RWPE2 (cell line): ENCODE measurements around the gene PLBD2.

Source experiments
- ATAC-seq: fragments of 200-7000 bp; cut with Tn5 transposase; 3 replicates; pipeline ENCODE4 v1.9.1; 2021; ENCODE audit warnings: low read depth
- DNase-seq: peaks from one replicate; pipeline ENCODE4 v3.0.0-alpha.2; 2020; ENCODE audit warnings: low spot score
- H3K27ac ChIP-seq: fragments of 450-650 bp; 2 replicates; pipeline ENCODE4 v1.5.1; 2017; ENCODE audit warnings: mild to moderate bottlenecking; ENCODE audit not compliant: poor library complexity, severe bottlenecking
- H3K27me3 ChIP-seq: fragments of 250-450 bp; sonication (Bioruptor Pico); 2 replicates; pipeline ENCODE4 v1.5.1; 2021; ENCODE audit warnings: mild to moderate bottlenecking, moderate library complexity; ENCODE audit not compliant: insufficient read depth, poor library complexity, severe bottlenecking
- H3K36me3 ChIP-seq: fragments of 250-450 bp; sonication (Bioruptor Pico); 2 replicates; pipeline ENCODE4 v1.5.1; 2020; ENCODE audit warnings: low read depth, mild to moderate bottlenecking, moderate library complexity
- H3K4me1 ChIP-seq: fragments of 250-450 bp; sonication (Bioruptor Pico); 2 replicates; pipeline ENCODE4 v1.5.1; 2021; ENCODE audit warnings: mild to moderate bottlenecking, moderate library complexity; ENCODE audit not compliant: insufficient read depth, poor library complexity, severe bottlenecking
- H3K4me3 ChIP-seq: fragments of 250-450 bp; sonication (Bioruptor Pico); 2 replicates; pipeline ENCODE4 v1.5.1; 2021; ENCODE audit warnings: mild to moderate bottlenecking, moderate library complexity; ENCODE audit not compliant: severe bottlenecking
- H3K9me3 ChIP-seq: fragments of 250-450 bp; sonication (Bioruptor Pico); 2 replicates; pipeline ENCODE4 v1.5.1; 2021; ENCODE audit warnings: mild to moderate bottlenecking, moderate library complexity; ENCODE audit not compliant: severe bottlenecking
- CTCF ChIP-seq: fragments of 450-650 bp; IDR thresholded peaks from one replicate; pipeline ENCODE4 v1.5.1; 2017; ENCODE audit warnings: mild to moderate bottlenecking, moderate library complexity; ENCODE audit not compliant: poor library complexity, severe bottlenecking

The PLBD2 gene, protein sequence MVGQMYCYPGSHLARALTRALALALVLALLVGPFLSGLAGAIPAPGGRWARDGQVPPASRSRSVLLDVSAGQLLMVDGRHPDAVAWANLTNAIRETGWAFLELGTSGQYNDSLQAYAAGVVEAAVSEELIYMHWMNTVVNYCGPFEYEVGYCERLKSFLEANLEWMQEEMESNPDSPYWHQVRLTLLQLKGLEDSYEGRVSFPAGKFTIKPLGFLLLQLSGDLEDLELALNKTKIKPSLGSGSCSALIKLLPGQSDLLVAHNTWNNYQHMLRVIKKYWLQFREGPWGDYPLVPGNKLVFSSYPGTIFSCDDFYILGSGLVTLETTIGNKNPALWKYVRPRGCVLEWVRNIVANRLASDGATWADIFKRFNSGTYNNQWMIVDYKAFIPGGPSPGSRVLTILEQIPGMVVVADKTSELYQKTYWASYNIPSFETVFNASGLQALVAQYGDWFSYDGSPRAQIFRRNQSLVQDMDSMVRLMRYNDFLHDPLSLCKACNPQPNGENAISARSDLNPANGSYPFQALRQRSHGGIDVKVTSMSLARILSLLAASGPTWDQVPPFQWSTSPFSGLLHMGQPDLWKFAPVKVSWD

GRCh38 chr12:113358381-113359132, at the start of gene PLBD2:
Gene PLBD2 (plus strand): TSS chr12:113358587. CDS start chr12:113358601, 14 bp downstream.
- no peak for TF ChIP-seq CTCF
- Histone ChIP-seq H3K4me3 (peak within 1 kb of the TSS; percentile 91), H3K9me3 (no peaks in the 10 kb centered on the region), H3K27ac (no peak within 1 kb of the TSS), H3K27me3 (no peaks in the 10 kb centered on the region), H3K36me3 (no peaks in the 10 kb centered on the region), H3K4me1 (no peaks in the 10 kb centered on the region)
- ATAC-seq (peak; percentile 89), DNase-seq (peak; percentile 90)

DNA sequence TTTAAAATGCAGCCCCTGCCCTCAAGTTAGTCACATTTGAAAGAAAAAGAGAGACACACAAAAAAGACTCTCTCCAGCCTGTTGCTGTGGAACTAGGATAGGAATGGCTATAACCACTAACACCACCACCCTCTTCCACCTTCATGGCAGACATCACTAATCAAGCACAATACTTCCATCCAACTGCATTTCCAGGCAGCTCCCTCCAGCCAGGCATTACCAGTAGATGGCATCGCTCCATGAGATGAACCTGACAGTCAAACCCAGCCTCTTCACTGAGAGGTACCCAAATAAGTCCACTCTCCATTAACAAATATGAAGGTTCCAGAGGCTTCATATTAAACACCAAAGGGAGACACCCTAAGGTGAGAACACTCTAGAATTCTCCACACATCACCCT, 47.9 kb upstream of the PLBD2 start:
- peaks cover 31% of the 10 kb centered on the region for H3K36me3 ChIP-seq
- TF ChIP-seq CTCF = no peak
- ATAC-seq = no peak

GRCh38 chr12:113314121-113314529, 44.3 kb upstream of the PLBD2 start:
- no peak overlapping the region for H3K27ac ChIP-seq
- TF ChIP-seq CTCF = no peak
- H3K4me3 ChIP-seq = no peak overlapping the region
- no peaks in the 10 kb centered on the region for H3K9me3 ChIP-seq
- ATAC-seq (no peak), DNase-seq (no peak)
- H3K36me3 ChIP-seq = peaks cover 41% of the 10 kb centered on the region
- no peaks in the 10 kb centered on the region for H3K4me1 ChIP-seq
- no peaks in the 10 kb centered on the region for H3K27me3 ChIP-seq

More for the DNA sequence above, 47.9 kb upstream of the PLBD2 start:
- H3K4me3 ChIP-seq = no peak overlapping the region
- DNase-seq = no peak
- H3K27me3 ChIP-seq = no peaks in the 10 kb centered on the region
- H3K9me3 ChIP-seq = no peaks in the 10 kb centered on the region
- H3K27ac ChIP-seq = no peak overlapping the region
- peaks cover 14% of the 10 kb centered on the region for H3K4me1 ChIP-seq

GRCh38 chr12:113315358-113315757, 43.0 kb upstream of the PLBD2 start:
- Histone ChIP-seq H3K36me3 (peaks cover 30% of the 10 kb centered on the region), H3K9me3 (no peaks in the 10 kb centered on the region), H3K27me3 (no peaks in the 10 kb centered on the region), H3K27ac (no peak overlapping the region), H3K4me1 (no peaks in the 10 kb centered on the region), H3K4me3 (no peak overlapping the region)
- TF ChIP-seq CTCF = no peak
- no peak for DNase-seq
- no peak for ATAC-seq
